ENCODE results near the gene RALGPS1.

The RALGPS1 gene

GRCh38 chr9:127201731-127202130 is 287.1 kb downstream of the RALGPS1 start:
- H3K4me3 ChIP-seq (ENCODE audit: low read depth, low read length): no peak overlapping the region
- TF ChIP-seq CTCF (IDR thresholded peaks at IDR 0.05; ENCODE audit: low read depth, low read length): no peak

- no peak for TF ChIP-seq CTCF (IDR thresholded peaks at IDR 0.05; ENCODE audit: low read depth, low read length)
- H3K4me3 ChIP-seq (ENCODE audit: low read depth, low read length): no peak overlapping the region
These were observed 288.0 kb downstream of the RALGPS1 start for GRCh38 chr9:127202461-127203169.

GRCh38 chr9:127203681-127204327 is 289.2 kb downstream of the RALGPS1 start:
- H3K4me3 ChIP-seq (ENCODE audit: low read depth, low read length): no peak overlapping the region
- no peak for TF ChIP-seq CTCF (IDR thresholded peaks at IDR 0.05; ENCODE audit: low read depth, low read length)

- no peak overlapping the region for H3K4me3 ChIP-seq (ENCODE audit: low read depth, low read length)
- TF ChIP-seq CTCF (IDR thresholded peaks at IDR 0.05; ENCODE audit: low read depth, low read length): peak; percentile 28; the same call in 1 of the 2 replicates
These were observed 290.3 kb downstream of the RALGPS1 start for GRCh38 chr9:127204771-127205470.

GRCh38 chr9:127205952-127206351 is 291.4 kb downstream of the RALGPS1 start:
- no peak overlapping the region for H3K4me3 ChIP-seq (ENCODE audit: low read depth, low read length)
- no peak for TF ChIP-seq CTCF (IDR thresholded peaks at IDR 0.05; ENCODE audit: low read depth, low read length)

- no peak overlapping the region for H3K4me3 ChIP-seq (ENCODE audit: low read depth, low read length)
- no peak for TF ChIP-seq CTCF (IDR thresholded peaks at IDR 0.05; ENCODE audit: low read depth, low read length)
These were observed 292.1 kb downstream of the RALGPS1 start for GRCh38 chr9:127206666-127207065.

Measured in WI38 (cell line).